Keratinocyte (primary cell): ENCODE results near the gene TNFRSF4. TPM values are rescaled to one million over a fixed set of nuclear protein-coding genes. Genes with fewer than 3 reads are reported as not detected.

Source experiments
- DNase-seq: peaks from one replicate; pipeline ENCODE4 v3.0.0-alpha.2; 2011; ENCODE audit warnings: low read depth, missing footprints, low spot score
- FAIRE-seq: peaks from 2 replicates; lab custom pipeline; 2011; peaks lifted over from hg19 to GRCh38; lab: Jason Lieb, UNC
- H2AFZ ChIP-seq: 2 replicates; pipeline ENCODE4 v1.6.0; 2012; ENCODE audit warnings: low read length, control low read depth, inconsistent platforms; ENCODE audit not compliant: control insufficient read depth
- H3K27ac ChIP-seq: 2 replicates; pipeline ENCODE4 v1.5.1; 2011; ENCODE audit warnings: low read length; ENCODE audit not compliant: control insufficient read depth, insufficient read depth
- H3K27me3 ChIP-seq: 3 replicates; pipeline ENCODE4 v1.6.0; 2011; ENCODE audit warnings: low read length; ENCODE audit not compliant: control insufficient read depth, insufficient read depth; ENCODE audit errors: extremely low read depth
- H3K36me3 ChIP-seq, 2 experiments: 2 replicates in 1 of 2; 3 replicates in 1 of 2; pipeline ENCODE4 v1.5.1; 2011; ENCODE audit warnings: low read length in 2 of 2, mild to moderate bottlenecking in 1 of 2; ENCODE audit not compliant: control insufficient read depth in 2 of 2, insufficient read depth in 2 of 2; ENCODE audit errors: extremely low read depth in 1 of 2
- H3K4me1 ChIP-seq: 3 replicates; pipeline ENCODE4 v1.5.1; 2011; ENCODE audit warnings: low read length; ENCODE audit not compliant: control insufficient read depth, insufficient read depth; ENCODE audit errors: extremely low read depth
- H3K4me2 ChIP-seq: 3 replicates; pipeline ENCODE4 v1.6.0; 2011; ENCODE audit warnings: low read depth, low read length; ENCODE audit not compliant: control insufficient read depth, insufficient read depth; ENCODE audit errors: extremely low read depth
- H3K4me3 ChIP-seq, 3 experiments: fragments of 200-600 bp in 1 of 3; sonication (generic) in 1 of 3; 2 replicates in 2 of 3; 3 replicates in 1 of 3; pipeline ENCODE4 v1.5.1; 2011 to 2016; ENCODE audit warnings: low read length in 3 of 3, mild to moderate bottlenecking in 3 of 3, control low read depth in 2 of 3, inconsistent platforms in 1 of 3, low read depth in 1 of 3, mixed read lengths in 1 of 3, mixed run types in 1 of 3, moderate library complexity in 1 of 3; ENCODE audit not compliant: control insufficient read depth in 2 of 3, insufficient read depth in 2 of 3; ENCODE audit errors: extremely low read depth in 1 of 3
- H3K79me2 ChIP-seq: 2 replicates; pipeline ENCODE4 v1.6.0; 2012; ENCODE audit warnings: low read length; ENCODE audit not compliant: control insufficient read depth, insufficient read depth
- H3K9ac ChIP-seq: 3 replicates; pipeline ENCODE4 v1.6.0; 2011; ENCODE audit warnings: low read length; ENCODE audit not compliant: control insufficient read depth, insufficient read depth; ENCODE audit errors: extremely low read depth
- H3K9me1 ChIP-seq: 3 replicates; pipeline ENCODE4 v1.6.0; 2011; ENCODE audit warnings: low read length; ENCODE audit not compliant: control insufficient read depth, insufficient read depth; ENCODE audit errors: extremely low read depth
- H3K9me3 ChIP-seq: 2 replicates; pipeline ENCODE4 v1.5.1; 2012; ENCODE audit warnings: low read depth, low read length; ENCODE audit not compliant: control insufficient read depth
- H4K20me1 ChIP-seq: 3 replicates; pipeline ENCODE4 v1.6.0; 2011; ENCODE audit warnings: low read length; ENCODE audit not compliant: control insufficient read depth, insufficient read depth; ENCODE audit errors: extremely low read depth
- CTCF ChIP-seq, 3 experiments: IDR thresholded peaks in 1 of 3; conservative IDR thresholded peaks in 1 of 3; optimal IDR thresholded peaks in 1 of 3; 2 replicates in 2 of 3; 3 replicates in 1 of 3; pipeline versions ENCODE3 to v1.5.1; 2011; ENCODE audit warnings: low read length in 3 of 3, mild to moderate bottlenecking in 3 of 3, moderate library complexity in 2 of 3, control low read depth in 1 of 3, inconsistent platforms in 1 of 3; ENCODE audit not compliant: insufficient read depth in 2 of 3; ENCODE audit errors: extremely low read depth in 1 of 3
- EZH2 ChIP-seq: IDR thresholded peaks from one replicate; pipeline ENCODE4 v1.6.1; 2012; ENCODE audit warnings: inconsistent platforms, mild to moderate bottlenecking, low read length, moderate library complexity
- dilution Hi-C: fragments of 300-500 bp; cut with MboI; formaldehyde crosslinking; loops from one replicate; pipeline ENCODE4 v1.7.0; 2020; ENCODE audit warnings: low sequenced_read_pairs; ENCODE audit not compliant: extremely low pct_ligation_motif_present
- polyA plus RNA-seq, 5 experiments: library from polyadenylated mRNA; depleted of rRNA in 3 of 5; stranded (reverse) in 3 of 5; stranded (forward) in 1 of 5; unstranded in 1 of 5; fragments of >200 nt; gene quantifications; 1 replicate in 1 of 5; 2 replicates in 3 of 5; 3 replicates in 1 of 5; pipeline versions ENCODE4 v1.2.1 to v1.2.3, GENCODE V29; 2011 to 2012; ENCODE audit warnings: missing spikeins in 2 of 5, low read depth in 1 of 5, low replicate concordance in 1 of 5

TNFRSF4 gene
- polyA plus RNA-seq, 1 donor (not counting 4 experiments of a cell fraction or from before 2014, with no cell fraction given), result not detected

- dilution Hi-C loops, result no loop called here
- H3K9ac ChIP-seq, result no peak overlapping the region
- H3K27me3 ChIP-seq, result no peaks in the 10 kb centered on the region
- H3K4me3 ChIP-seq, result no peak overlapping the region
- no peaks in the 10 kb centered on the region for H3K36me3 ChIP-seq
- H3K9me3 ChIP-seq, result no peaks in the 10 kb centered on the region
- DNase-seq (no peak), FAIRE-seq (no peak)
- TF ChIP-seq EZH2, result no peak
- TF ChIP-seq CTCF (optimal IDR thresholded peaks at IDR 0.05 in 1 of 3, IDR thresholded peaks at IDR 0.05 in 1 of 3, conservative IDR thresholded peaks at IDR 0.05 in 1 of 3; ENCODE audit: extremely low read depth in 1 of 3, insufficient read depth in 2 of 3, low read length in 3 of 3), result no peak
- no peak overlapping the region for H3K27ac ChIP-seq
- H4K20me1 ChIP-seq, result no peaks in the 10 kb centered on the region
- H3K9me1 ChIP-seq, result no peaks in the 10 kb centered on the region
- no peak overlapping the region for H2AFZ ChIP-seq
- no peaks in the 10 kb centered on the region for H3K4me1 ChIP-seq
- H3K79me2 ChIP-seq, result no peaks in the 10 kb centered on the region
- no peak overlapping the region for H3K4me2 ChIP-seq
These were observed 35.1 kb downstream of the TNFRSF4 start for GRCh38 chr1:1178794-1179331.

GRCh38 chr1:1177452-1178206 lies 36.3 kb downstream of the TNFRSF4 start:
- dilution Hi-C loops, result no loop called here
- no peak for DNase-seq
- Histone ChIP-seq H3K4me2 (no peak overlapping the region), H3K36me3 (no peaks in the 10 kb centered on the region), H3K9me3 (no peaks in the 10 kb centered on the region), H3K4me3 (no peak overlapping the region), H2AFZ (no peak overlapping the region), H3K79me2 (no peaks in the 10 kb centered on the region), H3K9me1 (no peaks in the 10 kb centered on the region), H3K4me1 (no peaks in the 10 kb centered on the region), H3K27ac (no peak overlapping the region), H3K27me3 (no peaks in the 10 kb centered on the region), H3K9ac (no peak overlapping the region), H4K20me1 (no peaks in the 10 kb centered on the region)
- no peak for FAIRE-seq
- TF ChIP-seq CTCF (optimal IDR thresholded peaks at IDR 0.05 in 1 of 3, IDR thresholded peaks at IDR 0.05 in 1 of 3, conservative IDR thresholded peaks at IDR 0.05 in 1 of 3; ENCODE audit: extremely low read depth in 1 of 3, insufficient read depth in 2 of 3, low read length in 3 of 3) (no peak), EZH2 (no peak)
